NCI-H524 treated with DMSO at 0.1 percent for 48 hours (cell line): ENCODE data around the gene SALL4.
"Not testable (repeated sequence)": the region's sequence is repeated elsewhere in the genome, so short reads cannot be mapped to it uniquely, and the experiment has no call there.

Source experiments
- DNase-seq: peaks from one replicate; lab custom pipeline; 2025; lab: John Stamatoyannopoulos, UW

The SALL4 gene

DNA sequence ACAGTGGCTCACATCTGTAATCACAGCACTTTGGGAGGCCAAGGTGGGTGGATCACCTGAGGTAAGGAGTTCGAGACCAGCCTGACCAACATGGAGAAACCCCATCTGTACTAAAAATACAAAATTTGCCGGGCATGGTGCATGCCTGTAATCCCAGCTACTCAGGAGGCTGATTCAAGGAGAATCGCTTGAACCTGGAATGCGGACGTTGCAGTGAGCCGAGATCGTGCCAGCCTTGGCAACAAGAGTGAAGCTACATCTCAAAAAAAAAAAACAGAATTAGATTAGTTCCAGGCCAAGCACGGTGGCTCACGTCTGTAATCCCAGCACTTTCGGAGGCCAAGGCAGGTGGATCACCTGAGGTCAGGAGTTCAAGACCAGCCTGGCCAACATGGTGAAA is 36.9 kb downstream of the SALL4 start:
- DNase-seq = not testable (repeated sequence)

DNA sequence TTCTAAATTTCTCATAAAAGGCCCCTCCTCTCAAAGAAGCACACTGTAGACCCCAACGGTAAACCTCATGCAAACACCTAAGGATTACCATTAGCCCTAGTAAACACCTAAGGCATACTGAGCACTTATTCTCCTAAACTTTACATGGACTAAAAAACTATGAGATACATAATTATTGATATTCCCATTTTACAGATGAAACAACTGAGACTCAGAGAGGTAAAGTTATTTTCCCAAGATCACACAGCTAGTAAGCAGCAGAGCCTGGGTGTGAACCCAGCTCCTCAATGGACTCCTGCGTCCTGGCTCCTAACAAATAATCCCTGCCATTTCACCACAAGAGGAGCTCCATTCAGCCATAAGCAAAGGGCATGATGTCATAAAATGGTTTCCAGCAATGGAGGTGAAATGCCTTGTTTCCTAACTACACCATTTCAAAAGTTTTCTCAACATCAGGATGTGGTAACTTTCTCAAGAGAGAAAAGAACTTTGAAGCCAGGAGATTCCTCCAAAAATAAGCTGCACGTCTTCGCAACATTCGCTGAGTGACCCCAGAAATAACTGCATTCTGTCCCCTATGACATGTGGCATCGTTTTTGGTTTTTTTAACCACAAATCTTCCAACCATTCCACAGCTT is 38.2 kb downstream of the SALL4 start:
- DNase-seq = no peak

DNA sequence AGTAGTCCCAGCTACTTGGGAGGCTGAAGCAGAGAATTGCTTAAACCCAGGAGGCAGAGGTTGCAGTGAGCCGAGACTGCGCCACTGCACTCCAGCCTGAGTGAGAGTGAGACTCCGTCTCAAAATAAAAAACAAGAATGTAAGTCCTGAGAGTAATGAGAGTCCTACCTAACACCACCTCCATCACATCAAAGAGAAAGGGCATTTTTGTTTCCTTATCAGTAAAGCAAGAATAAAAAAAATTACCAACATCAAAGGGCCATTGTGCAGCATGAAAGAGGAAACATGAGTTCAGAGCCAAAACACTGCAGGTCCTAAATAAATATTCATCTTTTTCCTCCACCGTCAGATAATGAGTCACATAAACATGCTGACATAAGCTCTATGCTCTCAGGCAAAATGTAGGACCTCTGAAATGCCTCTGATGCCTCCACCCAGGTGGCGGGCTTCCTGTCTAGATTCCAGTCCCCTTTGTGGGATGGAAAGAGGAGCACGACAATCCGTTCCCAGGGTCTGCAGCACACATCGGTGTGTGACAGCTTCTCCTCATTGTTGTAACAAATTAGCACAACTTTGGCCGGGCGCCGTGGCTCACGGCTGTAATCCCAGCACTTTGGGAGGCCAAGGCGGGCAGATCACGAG is 41.3 kb downstream of the SALL4 start:
- DNase-seq = no peak

DNA sequence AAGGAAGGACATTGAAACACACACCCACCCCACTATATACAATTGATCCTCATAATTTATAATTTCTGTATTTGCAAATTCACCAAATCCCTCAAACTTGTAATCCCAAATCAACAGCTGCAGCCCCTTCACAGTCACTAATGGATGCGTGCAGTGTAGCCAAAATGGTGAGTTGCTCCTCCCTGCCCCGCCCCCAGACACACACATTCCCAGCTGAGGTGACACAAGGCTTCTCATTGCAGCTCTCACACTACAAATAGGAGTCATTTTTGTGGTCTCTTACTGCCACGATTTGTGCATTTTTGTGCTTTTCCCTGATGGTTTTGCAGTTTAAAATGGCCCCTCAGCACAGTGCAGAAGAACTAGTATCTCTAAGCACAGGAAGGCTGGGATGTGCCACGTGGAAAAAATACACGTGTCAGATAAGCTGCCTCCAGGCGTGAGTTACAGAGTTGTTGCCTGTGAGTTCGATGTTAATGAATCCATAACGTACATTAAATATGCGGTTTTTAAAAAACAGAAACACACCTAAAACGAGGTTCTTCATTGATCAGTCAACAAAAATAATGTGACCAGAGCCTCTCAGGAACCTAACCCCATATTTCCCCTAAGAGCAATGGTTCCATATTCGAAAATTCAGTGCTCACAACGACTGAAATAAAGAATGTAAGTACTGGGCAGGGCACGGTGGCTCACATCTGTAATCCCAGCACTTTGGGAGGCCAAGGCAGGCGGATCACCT is 42.4 kb downstream of the SALL4 start:
- DNase-seq = no peak

DNA sequence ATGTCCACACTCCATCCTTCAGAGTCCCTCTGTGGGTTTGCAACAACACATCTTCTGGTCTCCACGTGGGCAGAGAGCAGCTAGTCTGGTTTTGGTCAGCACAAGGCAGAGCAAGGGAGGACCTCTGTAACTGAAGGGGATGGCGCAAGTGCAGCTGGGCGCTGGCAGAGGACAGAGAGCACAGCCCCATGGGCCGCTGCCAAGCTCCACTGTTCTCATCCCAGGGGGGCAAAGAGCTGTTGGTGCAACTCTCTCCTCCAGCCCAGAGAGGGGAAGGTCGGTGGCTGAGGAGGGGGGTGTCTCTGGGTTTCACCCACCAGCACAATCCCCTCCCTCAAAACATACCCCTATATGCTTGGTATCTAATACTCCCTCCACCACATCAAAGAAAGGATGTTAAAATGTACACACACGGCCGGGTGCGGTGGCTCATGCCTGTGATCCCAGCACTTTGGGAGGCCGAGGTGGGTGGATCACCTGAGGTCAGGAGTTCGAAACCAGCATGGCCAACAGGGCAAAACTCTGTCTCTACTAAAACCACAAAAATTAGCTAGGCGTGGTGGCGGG is 43.3 kb downstream of the SALL4 start:
- DNase-seq = no peak

DNA sequence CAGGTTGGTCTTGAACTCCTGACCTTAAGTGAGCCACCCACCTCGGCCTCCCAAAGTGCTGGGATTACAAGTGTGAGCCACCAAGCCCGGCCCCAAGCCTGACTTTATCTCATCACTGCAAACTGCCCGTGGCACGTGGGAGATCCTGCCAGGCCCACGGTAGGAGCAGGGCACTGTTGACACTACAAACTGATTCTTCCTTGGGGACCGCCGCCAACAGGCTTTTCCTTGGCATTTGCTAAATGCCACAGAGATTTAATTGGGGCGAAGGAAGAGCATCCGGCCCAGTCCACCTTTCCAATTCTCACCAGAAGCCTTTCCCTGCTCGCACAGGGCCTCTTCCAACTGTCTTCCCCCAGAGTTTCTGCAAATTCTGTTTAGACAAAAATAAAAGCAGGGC is 45.1 kb downstream of the SALL4 start:
- DNase-seq = no peak

DNA sequence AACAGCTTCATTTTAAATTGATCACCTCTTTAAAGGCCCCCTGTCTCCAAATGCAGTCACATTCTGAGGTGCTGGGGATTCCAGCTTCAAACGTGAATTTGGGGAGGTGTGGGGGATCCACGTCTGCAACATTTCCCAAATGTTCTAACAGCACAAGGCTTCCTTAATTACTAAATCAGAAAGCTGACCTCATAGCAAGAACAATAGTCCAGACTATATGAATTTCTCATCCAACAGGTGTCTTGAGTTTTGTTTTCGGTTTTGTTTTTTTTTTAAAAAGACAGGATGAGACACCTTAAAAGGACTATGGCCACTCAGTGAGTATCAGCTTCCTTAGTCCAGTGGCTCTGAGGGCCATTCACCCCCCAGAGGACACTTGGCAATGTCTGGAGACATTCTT is 45.7 kb downstream of the SALL4 start:
- DNase-seq = no peak

DNA sequence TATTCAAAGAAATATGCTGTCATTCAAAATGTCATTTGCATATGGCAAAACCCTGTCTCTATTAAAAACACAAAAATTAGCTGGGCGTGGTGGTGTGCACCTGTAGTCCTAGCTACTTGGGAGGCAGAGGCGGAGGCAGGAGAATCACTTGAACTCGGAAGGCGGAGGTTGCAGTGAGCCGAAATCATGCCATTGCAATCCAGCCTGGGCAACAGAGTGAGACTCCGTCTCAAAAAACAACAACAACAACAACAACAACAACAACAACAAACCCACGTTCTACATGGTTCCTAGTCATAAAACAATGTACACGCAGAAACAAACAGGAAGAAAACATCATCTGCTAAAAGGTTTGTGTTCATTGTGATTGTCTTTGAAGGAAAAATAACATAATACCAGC is 49.1 kb downstream of the SALL4 start:
- not testable (repeated sequence) for DNase-seq

DNA sequence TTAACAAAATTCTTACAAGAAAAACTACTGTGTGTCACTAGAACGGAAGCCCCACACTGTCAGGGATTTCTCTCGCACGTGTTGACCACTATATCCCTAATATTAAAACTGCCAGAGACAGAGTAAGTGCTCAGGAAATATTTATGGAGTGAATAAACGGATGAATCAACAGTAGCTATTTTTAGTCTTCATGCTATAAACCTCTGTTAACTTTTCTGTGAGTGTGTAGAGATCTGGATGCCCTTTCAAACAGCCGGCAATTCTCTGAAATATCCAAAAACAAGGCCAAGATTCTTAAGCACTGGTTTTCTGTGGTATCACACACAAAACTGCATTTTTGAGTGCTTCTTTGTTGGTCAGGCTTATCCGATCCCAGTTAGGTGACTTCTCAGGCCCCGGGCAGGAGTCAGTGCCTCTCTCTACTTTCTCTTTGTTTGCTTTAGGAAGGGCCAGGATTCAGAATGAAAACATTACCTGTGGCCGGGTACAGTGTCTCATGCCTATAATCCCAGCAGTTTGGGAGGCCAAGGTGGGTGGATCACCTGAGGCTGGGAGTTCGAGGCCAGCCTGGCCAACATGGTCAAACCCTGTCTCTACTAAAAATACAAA is 49.9 kb downstream of the SALL4 start:
- DNase-seq = no peak

DNA sequence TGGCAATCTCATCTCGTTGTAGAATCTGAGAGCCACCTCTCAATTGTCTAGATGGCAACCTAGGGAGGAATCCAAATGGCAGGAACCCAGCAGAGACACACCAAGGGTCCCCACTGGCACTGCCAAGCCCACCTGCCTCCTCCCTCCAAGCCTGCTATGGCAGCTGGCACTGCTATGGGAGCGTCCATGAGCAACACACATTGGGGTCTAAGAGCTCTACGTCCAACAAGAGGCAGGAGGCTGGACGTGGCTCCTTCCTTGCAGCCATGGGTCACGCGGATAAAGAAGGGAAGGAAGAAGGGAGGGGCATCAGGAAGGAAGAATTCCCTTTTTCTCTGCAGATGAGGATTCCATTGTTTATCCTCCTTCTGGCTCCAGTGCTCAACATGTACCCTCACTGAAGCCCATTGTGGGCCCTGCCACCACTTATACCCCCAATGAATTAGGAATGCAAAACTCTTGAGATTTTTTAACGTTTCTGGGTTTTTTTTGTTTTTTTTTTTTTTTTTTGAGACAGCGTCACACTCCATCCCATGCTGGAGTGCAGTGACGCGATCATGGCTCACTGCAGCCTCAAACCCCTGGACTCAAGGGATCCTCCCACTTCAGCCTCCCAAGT is 51.4 kb downstream of the SALL4 start:
- DNase-seq = no peak

DNA sequence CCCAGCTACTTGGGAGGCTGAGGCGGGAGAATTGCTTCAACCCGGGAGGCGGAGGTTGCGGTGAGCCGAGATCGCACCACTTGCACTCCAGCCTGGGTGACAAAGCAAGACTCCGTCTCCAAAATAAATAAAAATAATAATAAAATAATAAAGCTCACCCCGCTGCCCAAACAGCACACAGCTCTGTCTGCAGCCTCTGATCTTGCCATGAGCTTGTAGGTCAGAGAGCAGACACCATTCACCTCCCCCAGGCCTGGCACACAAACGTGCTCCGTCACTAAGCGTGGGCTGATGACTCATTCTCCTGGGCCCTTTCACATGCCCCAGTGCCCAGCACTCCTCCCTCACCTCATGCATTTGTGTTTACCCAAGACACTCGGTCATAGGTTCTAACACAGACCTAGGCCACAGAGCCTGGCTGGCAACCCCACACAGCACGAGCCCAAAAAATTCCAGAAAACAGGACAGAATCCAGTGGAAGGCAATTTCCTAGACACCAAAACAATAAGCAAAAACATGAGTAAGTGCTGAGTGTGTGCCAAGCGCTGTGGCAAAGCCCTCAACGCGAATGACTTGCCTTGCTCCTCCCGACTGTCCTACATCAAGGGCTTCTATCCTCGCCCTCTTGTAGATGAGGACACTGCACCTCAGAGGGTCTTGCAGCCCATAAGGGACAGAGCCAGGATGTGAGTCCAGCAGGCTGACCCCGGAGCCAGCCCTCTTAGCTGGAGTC is 52.1 kb downstream of the SALL4 start:
- DNase-seq = no peak

DNA sequence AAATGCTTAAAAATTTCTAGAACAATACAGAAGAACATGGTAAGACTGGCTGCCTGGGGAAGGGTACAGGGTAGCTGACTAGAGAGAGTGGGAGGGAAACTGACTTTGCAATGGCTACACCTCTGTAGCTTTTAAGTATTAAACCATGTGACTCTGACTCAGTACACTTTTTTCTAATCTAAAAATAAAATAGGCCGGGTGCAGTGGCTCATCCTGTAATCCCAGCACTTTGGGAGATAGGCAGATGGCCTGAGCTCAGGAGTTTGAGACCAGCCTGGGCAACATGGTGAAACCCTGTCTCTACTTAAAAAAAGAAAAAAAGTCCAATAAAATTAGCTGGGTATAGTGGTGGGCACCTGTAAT is 52.7 kb downstream of the SALL4 start:
- no peak for DNase-seq

DNA sequence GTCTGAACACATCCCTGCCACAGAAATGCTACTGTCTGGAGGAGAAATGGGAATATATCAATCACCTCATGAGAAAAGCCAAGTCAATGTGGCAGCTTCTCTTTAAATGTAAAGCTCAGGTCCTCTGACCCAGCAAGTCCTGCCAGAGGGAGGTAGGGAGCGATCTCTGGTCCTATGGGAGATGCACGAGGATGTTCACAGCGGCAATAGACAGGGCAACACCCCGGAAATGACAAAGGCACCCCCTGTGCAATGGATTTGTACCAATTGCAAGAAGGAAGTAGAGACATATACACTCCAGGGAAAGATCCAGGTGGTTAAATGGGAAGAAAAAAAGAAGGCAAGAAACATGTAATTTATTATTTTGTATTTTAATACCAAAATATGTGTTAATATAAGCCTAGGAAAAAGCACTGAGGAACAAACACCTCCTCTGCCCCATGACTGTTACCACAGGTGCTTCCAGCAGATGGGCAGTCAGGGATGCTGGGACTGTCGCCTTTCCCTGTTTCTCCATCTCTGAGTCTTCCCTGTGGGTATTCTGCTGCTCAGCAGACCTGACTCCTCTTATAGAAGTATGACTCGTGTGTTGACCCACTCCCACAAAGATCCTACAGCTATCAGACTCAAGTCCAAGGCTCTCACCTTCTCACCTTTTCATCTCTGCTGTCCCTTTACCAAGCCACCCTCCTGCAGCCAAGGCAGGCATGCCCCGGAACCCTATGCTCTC is 55.0 kb downstream of the SALL4 start:
- no peak for DNase-seq

DNA sequence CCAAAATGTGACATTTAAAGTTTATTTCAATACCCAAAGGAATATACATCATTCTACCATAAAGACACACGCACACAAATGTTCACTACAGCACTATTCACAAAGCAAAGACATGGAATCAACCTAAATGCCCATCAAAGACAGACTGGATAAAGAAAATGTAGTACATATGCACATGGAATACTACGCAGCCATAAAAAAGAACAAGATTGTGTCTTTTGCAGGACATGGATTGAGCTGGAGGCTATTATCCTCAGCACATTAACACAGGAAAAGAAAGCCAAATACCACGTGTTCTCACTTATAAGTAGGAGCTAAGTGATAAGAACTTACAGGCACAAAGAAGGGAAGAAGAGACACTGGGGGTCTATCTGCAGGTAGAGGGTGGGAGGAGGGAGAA is 56.5 kb downstream of the SALL4 start:
- no peak for DNase-seq

DNA sequence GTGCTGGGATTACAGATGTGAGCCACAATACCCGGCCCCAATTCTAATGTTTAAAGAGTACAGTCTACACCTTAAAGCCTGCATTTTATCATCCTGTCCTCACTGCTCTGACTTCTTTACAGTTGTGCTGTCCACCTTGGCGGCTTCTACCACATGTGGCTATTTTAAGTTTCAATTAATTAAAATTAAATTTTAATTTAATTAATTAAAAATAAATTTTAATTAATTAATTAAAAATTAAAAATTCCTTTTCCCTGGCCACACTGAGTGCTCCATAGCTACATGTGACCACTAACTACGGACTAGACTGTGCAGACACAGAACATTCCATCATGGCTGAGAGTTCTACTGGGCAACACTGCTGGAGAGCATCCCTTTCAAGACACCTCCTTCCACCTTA is 61.5 kb downstream of the SALL4 start:
- no peak for DNase-seq

DNA sequence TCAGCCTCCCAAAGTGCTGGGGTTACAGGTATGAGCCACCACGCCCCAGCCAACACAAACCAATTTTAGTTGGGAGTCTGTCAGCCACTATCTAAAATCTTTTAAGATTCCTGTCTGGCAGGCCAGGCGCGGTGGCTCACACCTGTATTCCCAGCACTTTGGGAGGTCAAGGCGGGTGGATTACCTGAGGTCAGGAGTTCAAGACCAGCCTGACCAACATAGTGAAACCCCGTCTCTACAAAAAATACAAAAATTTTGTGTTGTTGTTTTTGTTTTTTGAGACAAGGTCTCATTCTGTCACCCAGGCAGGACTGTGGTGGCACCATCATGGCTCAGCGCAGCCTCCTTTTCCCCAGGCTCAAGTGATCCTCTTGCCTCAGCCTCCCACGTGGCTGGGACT is 62.0 kb downstream of the SALL4 start:
- DNase-seq = not testable (repeated sequence)

DNA sequence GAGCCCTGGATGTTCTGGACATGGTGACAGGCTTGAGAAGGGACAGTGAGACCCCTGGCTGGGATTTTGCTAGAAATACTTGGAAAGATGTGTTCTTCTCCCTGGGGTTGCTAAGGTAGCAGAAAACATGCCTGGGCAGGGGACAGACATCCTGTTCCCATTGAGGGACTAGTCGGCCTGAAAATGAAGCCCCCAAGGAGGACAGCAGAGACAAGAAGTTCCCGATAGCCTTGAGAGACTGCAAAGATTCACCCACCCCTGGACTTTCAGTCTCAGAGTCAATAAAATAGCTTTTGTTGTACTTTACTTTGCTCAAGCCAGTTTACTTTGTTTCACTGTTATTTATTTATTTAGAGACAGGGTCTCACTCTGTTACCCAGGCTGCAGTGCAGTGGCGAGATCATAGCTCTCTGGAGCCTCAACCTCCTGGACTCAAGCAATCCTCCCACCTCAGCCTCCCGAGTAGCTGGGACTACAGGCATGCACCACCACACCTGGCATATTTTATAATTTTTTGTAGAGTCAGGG is 62.5 kb downstream of the SALL4 start:
- no peak for DNase-seq

DNA sequence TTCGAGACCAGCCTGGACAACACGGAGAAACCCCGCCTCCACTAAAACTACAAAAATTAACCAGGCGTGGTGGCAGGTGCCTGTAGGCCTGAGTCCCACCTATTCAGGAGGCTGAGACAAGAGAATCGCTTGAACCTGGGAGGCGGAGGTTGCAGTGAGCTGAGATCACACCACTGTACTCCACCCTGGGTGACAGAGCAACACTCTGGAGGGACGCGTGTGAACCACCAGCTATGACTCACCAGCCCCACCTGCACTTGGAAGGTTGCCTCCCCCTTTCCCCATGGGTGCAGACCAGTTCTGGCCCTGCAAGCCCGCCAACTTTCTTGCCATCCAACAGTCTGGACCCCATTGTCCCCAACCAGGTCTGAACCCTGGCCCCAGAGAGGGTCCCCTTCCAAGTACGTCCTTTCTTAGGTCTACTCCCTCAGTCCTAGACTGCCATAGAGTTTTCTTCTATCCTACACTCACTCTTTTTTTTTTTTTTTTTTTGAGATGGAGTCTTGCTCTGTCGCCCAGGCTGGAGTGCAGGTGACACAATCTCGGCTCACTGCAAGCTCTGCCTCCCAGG is 63.4 kb downstream of the SALL4 start:
- DNase-seq = no peak

DNA sequence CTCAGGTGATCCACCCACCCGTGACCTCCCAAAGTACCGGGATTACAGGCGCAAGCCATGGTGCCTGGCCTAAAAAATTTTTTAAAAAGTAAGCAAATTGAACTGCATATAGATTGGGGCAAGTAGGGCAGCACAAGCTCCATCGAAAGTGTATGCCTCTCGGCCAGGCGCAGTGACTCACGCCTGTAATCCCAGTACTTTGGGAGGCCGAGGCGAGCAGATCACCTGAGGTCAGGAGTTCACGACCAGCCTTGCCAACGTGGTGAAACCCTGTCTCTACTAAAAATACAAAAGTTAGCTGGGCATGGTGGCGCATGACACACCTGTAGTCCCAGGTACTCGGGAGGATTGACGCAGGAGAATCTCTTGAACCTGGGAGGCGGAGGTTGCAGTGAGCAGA is 64.1 kb downstream of the SALL4 start:
- DNase-seq = not testable (repeated sequence)

DNA sequence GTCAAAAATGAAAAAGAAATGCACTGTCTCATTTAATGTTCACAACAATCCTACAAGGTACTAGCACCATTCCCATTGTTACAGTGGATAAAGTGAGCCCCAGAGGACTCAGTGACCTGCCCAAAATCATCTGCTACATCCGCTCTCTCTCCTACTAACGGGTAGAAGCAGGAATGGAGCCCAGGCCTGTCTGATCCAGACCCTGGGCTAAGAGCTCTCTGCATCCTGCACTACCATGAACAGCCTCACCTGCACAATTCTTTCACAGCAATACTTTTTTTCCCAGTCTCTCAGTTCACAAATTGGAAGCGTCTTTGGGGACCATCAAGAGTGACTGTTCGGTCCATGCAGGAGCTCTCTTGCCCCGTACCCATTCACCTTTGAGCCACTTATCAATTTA is 65.4 kb downstream of the SALL4 start:
- DNase-seq = no peak
